GM12872 (cell line): ENCODE measurements around the gene ADAMTSL3.

ENCODE experiments used
- CTCF ChIP-seq: IDR thresholded peaks from 3 replicates; pipeline ENCODE4 v1.5.1; 2011; ENCODE audit warnings: low read depth, mild to moderate bottlenecking, low read length, moderate library complexity; ENCODE audit not compliant: insufficient read depth

Gene ADAMTSL3

GRCh38 chr15:83914906-83915305, 261.0 kb downstream of the ADAMTSL3 start:
- no peak for TF ChIP-seq CTCF

DNA sequence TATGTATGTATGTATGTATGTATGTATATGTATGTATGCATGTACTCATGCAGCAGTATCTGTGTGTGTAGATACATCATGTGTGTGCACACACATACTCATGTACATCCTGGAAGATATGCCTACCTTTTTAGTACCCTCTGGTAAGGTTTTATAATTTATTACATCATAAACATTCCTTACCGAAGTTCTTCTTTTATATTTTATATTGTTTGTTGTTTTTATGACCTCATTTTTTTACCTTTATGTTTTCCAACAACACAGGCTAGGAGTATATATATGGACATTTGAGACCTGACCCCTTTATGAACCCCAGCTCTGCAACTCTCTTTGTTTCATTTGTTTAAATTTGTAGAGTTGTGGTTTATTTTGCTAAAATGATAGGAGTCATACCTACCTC, 263.5 kb downstream of the ADAMTSL3 start:
- TF ChIP-seq CTCF: no peak

- TF ChIP-seq CTCF: no peak
These were observed 264.1 kb downstream of the ADAMTSL3 start for GRCh38 chr15:83918011-83918410.

GRCh38 chr15:83919319-83919830, 265.5 kb downstream of the ADAMTSL3 start:
- TF ChIP-seq CTCF: no peak

DNA sequence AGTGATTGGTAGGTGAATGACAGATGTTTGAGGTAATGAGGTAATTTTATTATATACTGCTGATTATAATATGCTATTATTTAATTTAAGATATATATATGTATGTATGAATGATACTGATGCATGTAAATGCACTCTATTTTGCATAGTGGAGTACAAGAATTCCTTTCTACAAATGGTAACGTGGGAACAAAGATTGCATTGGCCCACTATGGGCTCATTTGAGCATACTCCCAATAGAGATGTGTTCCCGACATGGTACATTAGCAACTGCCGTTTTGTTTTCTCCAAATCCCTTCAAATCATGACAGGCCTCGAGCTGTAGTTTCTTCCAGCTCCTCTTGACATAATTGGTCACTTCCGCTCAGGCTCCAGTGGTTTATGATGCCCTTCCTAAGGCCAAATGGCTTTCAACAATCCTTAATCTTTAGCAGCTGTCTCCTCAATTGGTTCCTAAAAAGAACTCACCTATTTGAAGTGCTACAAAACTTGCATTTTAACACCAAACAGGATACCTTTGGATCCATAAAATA, 266.1 kb downstream of the ADAMTSL3 start:
- TF ChIP-seq CTCF: no peak

DNA sequence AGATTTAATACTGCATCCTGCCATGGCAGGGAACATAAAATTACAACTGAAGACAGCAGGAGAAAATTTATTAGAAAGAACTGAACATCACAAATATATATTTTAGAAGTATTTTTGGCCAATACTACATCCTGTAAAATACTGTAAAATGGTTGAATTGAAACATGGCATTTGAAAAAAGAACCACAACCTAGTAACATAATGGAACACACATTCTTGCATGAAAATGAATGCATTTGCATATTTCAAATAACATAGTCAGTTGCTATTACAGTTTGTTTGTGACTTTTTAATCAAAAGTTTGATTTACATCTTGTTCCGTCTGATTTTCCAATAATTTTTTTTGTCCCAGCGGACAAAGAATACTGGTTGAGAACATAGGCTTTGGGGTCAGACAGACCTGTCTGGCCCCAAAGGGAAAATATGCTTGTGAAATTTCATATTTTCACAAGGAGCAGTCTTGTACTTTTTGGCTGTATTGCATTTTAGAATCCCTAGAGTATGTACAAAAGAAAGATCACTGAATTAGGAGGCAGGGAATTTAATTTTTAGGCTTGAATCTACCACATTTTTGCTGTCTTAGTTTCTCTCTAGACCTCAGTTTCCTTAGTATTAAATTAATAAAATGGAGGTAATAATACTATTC, 268.8 kb downstream of the ADAMTSL3 start:
- TF ChIP-seq CTCF: no peak

- no peak for TF ChIP-seq CTCF
These were observed 272.2 kb downstream of the ADAMTSL3 start for GRCh38 chr15:83926116-83926515.
